Pulmonary artery endothelial cell (primary cell): ENCODE results near the gene ARMC5. TPM values are rescaled to one million over a fixed set of nuclear protein-coding genes. Genes with fewer than 3 reads are reported as not detected.
A peak's percentile ranks its signal among the peaks of the same experiment; 100 is the strongest.
"Not testable (repeated sequence)": the region's sequence is repeated elsewhere in the genome, so short reads cannot be mapped to it uniquely, and the experiment has no call there.

Experiments
- DNase-seq: peaks from one replicate; pipeline ENCODE4 v3.0.0-alpha.2; 2011; ENCODE audit warnings: low read depth, low spot score
- total RNA-seq: library from RNA; depleted of rRNA; stranded (reverse); fragments of >200 nt; gene quantifications from 2 replicates; pipeline ENCODE4 v1.2.3, GENCODE V29; 2014

ARMC5 gene
- total RNA-seq, 1 donor from 2014 or later, result 15.6 TPM

DNA sequence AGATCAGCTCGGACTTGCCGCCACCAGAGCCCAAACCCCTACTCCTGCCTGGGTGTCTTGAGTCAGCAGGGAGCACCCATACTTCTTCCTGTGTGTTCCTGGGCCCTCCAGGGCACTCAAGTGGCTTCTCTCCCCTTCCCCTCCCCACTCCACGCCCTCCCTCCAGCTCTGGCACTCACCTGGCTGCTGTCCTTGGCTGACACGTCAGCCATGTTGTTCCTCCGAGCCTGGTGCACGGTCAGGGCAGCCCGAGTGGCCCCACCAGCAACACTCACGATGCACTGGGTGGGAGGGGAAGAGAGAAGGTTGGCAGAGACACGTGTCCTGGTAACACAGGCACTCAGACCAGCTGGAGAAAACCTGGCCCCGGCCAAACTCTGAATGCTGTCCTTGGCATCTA, 37.4 kb downstream of the ARMC5 start:
- DNase-seq, result no peak

- DNase-seq, result no peak
Observed at GRCh38 chr16:31498493-31498892, 39.2 kb downstream of the ARMC5 start.

DNA sequence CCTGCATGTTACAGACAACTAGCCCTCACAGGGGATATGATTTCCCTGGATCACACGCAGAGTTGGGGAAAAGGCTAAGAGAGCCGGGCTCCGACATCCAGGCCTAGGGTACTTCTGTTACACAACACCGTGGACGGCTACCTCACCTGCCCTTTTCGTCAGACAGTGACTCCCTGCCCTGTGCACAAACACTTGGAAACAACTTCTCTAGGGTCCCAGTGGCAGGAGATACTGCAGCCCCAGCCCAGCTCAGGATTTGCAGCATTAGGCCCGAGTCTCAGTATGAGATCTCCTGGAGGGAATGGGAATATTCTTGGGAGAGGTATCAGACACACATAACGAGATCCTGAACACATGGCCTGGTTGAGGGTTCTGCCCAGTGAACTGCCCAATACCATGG, 40.6 kb downstream of the ARMC5 start:
- DNase-seq, result no peak

- no peak for DNase-seq
Observed at GRCh38 chr16:31501226-31501965, 42.1 kb downstream of the ARMC5 start.

DNA sequence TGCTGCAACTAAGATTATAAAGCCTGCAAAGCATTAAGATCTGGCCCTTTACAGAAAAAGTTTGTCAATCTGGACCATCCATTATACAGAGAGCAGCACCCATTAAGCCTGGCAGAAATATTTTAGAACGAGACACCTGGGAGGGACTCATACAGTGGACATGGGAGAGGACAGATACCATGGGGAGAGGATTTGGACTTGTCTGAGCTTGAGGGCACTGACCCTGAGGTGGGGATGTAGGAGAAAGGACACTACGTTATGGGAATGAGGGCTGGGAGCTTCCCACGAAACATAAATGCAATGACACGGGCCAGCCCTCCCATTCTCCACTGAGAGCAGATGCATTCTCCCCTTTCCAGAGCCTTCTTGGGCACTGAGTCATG, 42.7 kb downstream of the ARMC5 start:
- no peak for DNase-seq

DNA sequence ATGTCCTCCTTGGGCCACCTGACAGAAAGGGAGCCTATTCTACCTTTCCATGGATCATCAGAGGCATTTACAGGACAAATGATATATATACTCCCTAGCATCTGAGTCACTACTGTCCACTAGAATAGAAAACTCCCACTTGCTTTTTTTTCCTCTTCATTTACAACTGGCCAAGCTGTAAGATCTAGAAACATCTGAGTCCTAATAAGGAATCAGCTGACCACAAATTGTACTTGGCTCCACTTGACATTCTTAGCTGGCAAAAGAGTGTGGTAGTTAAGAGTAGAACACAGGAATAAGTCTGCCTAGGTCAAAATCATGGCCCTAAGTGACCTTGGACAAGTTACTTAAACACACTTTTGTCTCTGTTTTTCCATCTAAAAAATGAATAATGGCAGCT, 43.7 kb downstream of the ARMC5 start:
- DNase-seq, result no peak

DNA sequence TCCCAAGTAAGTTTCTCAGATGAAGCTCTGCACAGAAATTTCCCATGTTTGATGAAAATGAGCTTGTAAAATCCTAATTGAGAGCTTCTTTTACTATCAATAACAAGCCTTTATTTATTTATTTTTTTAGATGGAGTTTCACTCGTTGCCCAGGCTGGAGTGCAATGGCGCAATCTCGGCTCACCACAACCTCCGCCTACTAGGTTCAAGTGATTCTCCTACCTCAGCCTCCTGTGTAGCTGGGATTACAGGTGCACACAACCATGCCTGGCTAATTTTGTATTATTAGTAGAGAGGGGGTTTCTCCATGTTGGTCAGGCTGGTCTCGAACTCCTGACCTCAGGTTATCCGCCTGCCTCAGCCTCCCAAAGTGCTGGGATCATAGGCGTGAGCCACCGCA, 44.3 kb downstream of the ARMC5 start:
- DNase-seq, result not testable (repeated sequence)

- DNase-seq, result peak; percentile 30
Observed at GRCh38 chr16:31504159-31504558, 44.9 kb downstream of the ARMC5 start.

GRCh38 chr16:31505483-31505882, 46.2 kb downstream of the ARMC5 start:
- DNase-seq, result no peak

GRCh38 chr16:31507617-31507928, 48.3 kb downstream of the ARMC5 start:
- DNase-seq, result no peak

GRCh38 chr16:31507929-31508705, 48.8 kb downstream of the ARMC5 start, which contains the start of gene RUSF1:
Gene RUSF1 (minus strand): TSS chr16:31508391. CDS start chr16:31508373, 18 bp downstream.
- peak; percentile 60 for DNase-seq

- DNase-seq, result no peak
Observed at GRCh38 chr16:31508706-31509195, 49.5 kb downstream of the ARMC5 start.

DNA sequence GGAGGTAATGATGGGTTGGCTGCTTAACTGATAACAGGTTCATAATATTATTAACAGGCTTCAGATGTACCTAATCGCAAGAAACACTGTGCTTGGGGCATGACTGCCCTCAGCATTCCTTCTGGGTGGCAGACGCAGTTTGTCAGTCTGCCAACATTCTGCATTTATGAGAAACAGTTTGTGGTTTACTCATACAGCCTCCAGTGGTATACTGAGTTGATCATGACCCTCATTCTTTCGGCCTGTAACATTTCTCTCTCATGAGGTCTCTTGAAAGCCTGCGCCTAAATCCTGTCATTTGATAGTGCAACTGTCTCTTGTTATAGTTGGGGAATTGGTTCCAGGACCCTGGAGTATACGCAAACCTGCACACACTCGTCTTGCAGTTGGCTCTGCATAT, 53.8 kb downstream of the ARMC5 start:
- no peak for DNase-seq

DNA sequence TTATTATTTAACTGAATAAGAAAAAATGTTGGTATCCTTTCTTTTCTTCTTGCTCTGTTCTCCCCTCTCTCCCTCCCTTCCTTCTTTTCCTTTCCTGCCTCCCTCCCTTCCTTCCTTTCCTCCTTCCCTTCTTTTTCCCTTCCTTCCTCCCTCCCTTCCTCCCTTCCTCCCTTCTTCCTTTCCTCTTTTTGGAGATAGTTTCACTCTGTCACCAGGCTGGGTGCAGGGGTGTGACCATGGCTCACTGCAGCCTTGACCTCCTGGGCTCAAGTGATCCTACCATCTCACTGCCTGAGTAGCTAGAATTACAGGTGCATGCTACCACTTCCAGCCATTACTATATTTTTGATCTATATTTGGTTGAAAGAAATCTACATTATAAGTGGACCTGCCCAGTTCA, 54.6 kb downstream of the ARMC5 start:
- no peak for DNase-seq

Other genes with a start within 250 kb of the ARMC5 start
- 0.04 TPM in 1 of 2 replicates, not detected in the other for gene TRIM72, start 245.4 kb upstream of the ARMC5 start, total RNA-seq
- not detected in 2 replicates for gene PYDC1, start 242.4 kb upstream of the ARMC5 start, total RNA-seq
- not detected in 2 replicates for gene ITGAM, start 199.5 kb upstream of the ARMC5 start, total RNA-seq
- gene ITGAX, start 104.3 kb upstream of the ARMC5 start, total RNA-seq, result 0.04 and 1.1 TPM in 2 replicates
- gene ITGAD, start 66.2 kb upstream of the ARMC5 start, total RNA-seq, result not detected in 2 replicates
- not detected in 2 replicates for gene COX6A2, start 31.1 kb upstream of the ARMC5 start, total RNA-seq
- gene ZNF843, start 16.7 kb upstream of the ARMC5 start, total RNA-seq, result 0.07 TPM in 2 replicates
- 32.1 and 56.6 TPM in 2 replicates for gene TGFB1I1, start 12.7 kb downstream of the ARMC5 start, total RNA-seq
- not detected in 2 replicates for gene SLC5A2, start 23.6 kb downstream of the ARMC5 start, total RNA-seq
- gene RUSF1, start 48.9 kb downstream of the ARMC5 start, total RNA-seq, result 25.0 and 28.2 TPM in 2 replicates
- gene AHSP, start 68.4 kb downstream of the ARMC5 start, total RNA-seq, result not detected in 2 replicates